HG03558 (cell line): ENCODE data around the gene N4BP2.
A peak's percentile ranks its signal among the peaks of the same experiment; 100 is the strongest.
"Not testable (repeated sequence)": the region's sequence is repeated elsewhere in the genome, so short reads cannot be mapped to it uniquely, and the experiment has no call there.

ENCODE experiments used
- ATAC-seq: cut with Tn5 transposase; IDR thresholded peaks from one replicate; pipeline ENCODE4 v1.9.1; 2021; ENCODE audit warnings: moderate number of reproducible peaks; ENCODE audit not compliant: unreplicated experiment; ENCODE audit errors: extremely low read depth

N4BP2 gene

GRCh38 chr4:40056716-40057585 lies at the start of gene N4BP2:
TSS of gene N4BP2 (plus strand) at chr4:40056850. CDS start at chr4:40097341, 40,491 bp downstream.
- peak; percentile 27 for ATAC-seq

- no peak for ATAC-seq
These were observed 40.6 kb upstream of the N4BP2 start for GRCh38 chr4:40016007-40016406.

GRCh38 chr4:40020221-40020620 lies 36.4 kb upstream of the N4BP2 start:
- ATAC-seq: no peak

- ATAC-seq: not testable (repeated sequence)
These were observed 35.5 kb upstream of the N4BP2 start for GRCh38 chr4:40021116-40021515.

GRCh38 chr4:40024049-40024448 lies 32.6 kb upstream of the N4BP2 start:
- not testable (repeated sequence) for ATAC-seq

- no peak for ATAC-seq
These were observed 23.9 kb upstream of the N4BP2 start for GRCh38 chr4:40032785-40033184.

- ATAC-seq: no peak
These were observed 23.0 kb upstream of the N4BP2 start for GRCh38 chr4:40033613-40034012.

- no peak for ATAC-seq
These were observed 17.7 kb upstream of the N4BP2 start for GRCh38 chr4:40038977-40039376.

- ATAC-seq: no peak
These were observed 15.7 kb upstream of the N4BP2 start for GRCh38 chr4:40040908-40041307.

GRCh38 chr4:40043786-40044185 lies 12.9 kb upstream of the N4BP2 start:
- ATAC-seq: no peak

GRCh38 chr4:40046311-40046980 lies 10.2 kb upstream of the N4BP2 start:
- no peak for ATAC-seq

- no peak for ATAC-seq
These were observed 3.5 kb upstream of the N4BP2 start for GRCh38 chr4:40053161-40053560.

- no peak for ATAC-seq
These were observed 1.2 kb upstream of the N4BP2 start for GRCh38 chr4:40055511-40055862.

- peak; percentile 1 for ATAC-seq
These were observed 561 bp upstream of the N4BP2 start for GRCh38 chr4:40055863-40056715.

GRCh38 chr4:40057586-40058091 lies 989 bp downstream of the N4BP2 start:
- peak; percentile 61 for ATAC-seq

- no peak for ATAC-seq
These were observed 1.5 kb downstream of the N4BP2 start for GRCh38 chr4:40058121-40058520.

- ATAC-seq: no peak
These were observed 2.2 kb downstream of the N4BP2 start for GRCh38 chr4:40058854-40059253.

GRCh38 chr4:40059362-40059761 lies 2.7 kb downstream of the N4BP2 start:
- ATAC-seq: no peak

GRCh38 chr4:40065010-40065409 lies 8.4 kb downstream of the N4BP2 start:
- ATAC-seq: no peak

GRCh38 chr4:40066651-40067050 lies 10.0 kb downstream of the N4BP2 start:
- ATAC-seq: no peak

- ATAC-seq: no peak
These were observed 13.7 kb downstream of the N4BP2 start for GRCh38 chr4:40070387-40070786.
